ENCODE data around the gene USP54. TPM values are rescaled to one million over a fixed set of nuclear protein-coding genes. Genes with fewer than 3 reads are reported as not detected.

USP54 gene
- total and polyA plus RNA-seq, 4 donors: 1.3 to 10.4 (median 6.3) TPM

DNA sequence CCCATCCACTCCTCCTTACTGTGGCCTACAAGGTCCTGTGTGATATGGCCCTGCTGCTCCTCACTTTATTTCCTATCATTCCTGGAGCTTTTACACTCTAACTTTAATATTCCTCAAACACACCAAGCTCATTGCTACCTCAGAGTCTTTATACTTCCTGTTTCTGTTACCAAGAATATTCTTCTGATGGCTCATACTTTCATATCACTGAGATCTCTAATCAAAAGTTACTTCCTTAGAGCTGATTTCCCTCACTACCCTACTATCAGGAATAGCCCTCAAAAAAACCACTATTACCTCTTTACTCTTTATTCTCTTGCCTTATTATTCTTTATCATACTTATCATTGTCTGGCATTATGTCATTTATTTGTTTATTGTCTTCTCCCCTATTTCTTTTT lies 89.5 kb downstream of the USP54 start:
- no peak for DNase-seq (ENCODE audit: low spot score)
- H3K9ac ChIP-seq (ENCODE audit: low read depth in 1 of 2, low read length in 2 of 2): no peak overlapping the region
- H3K9me3 ChIP-seq (ENCODE audit: control insufficient read depth in 4 of 4, low read length in 3 of 4): no peaks in the 10 kb centered on the region
- H3K4me3 ChIP-seq (ENCODE audit: low read depth in 1 of 3, low read length in 3 of 3): no peak overlapping the region
- peaks cover 0 to 2% (median 0%) of the 10 kb centered on the region in 4 donors for H3K4me1 ChIP-seq (ENCODE audit: control insufficient read depth in 4 of 4, insufficient read depth in 4 of 4, low read length in 3 of 4)
- H3K27ac ChIP-seq (ENCODE audit: low read depth in 1 of 2, low read length in 2 of 2): no peak overlapping the region
- peaks cover 0 to 13% (median 6%) of the 10 kb centered on the region in 4 donors for H3K36me3 ChIP-seq (ENCODE audit: control insufficient read depth in 4 of 4, insufficient read depth in 3 of 4, low read depth in 1 of 4, low read length in 3 of 4)
- no peaks in the 10 kb centered on the region for H3K27me3 ChIP-seq (ENCODE audit: control insufficient read depth in 4 of 4, insufficient read depth in 4 of 4, low read length in 3 of 4)
- TF ChIP-seq HNF4A (conservative IDR thresholded peaks at IDR 0.05) (no peak), NR2F2 (IDR thresholded peaks at IDR 0.05) (no peak), YY1 (IDR thresholded peaks at IDR 0.05) (no peak), GABPA (IDR thresholded peaks at IDR 0.05 in 1 of 2, conservative IDR thresholded peaks at IDR 0.05 in 1 of 2) (no peak), ZBTB33 (IDR thresholded peaks at IDR 0.05) (no peak), REST (IDR thresholded peaks at IDR 0.05) (no peak), SP1 (IDR thresholded peaks at IDR 0.05) (no peak), EGR1 (IDR thresholded peaks at IDR 0.05; ENCODE audit: low read depth in 2 of 2) (no peak), FOXA2 (IDR thresholded peaks at IDR 0.05) (no peak), RXRA (IDR thresholded peaks at IDR 0.05) (no peak), TAF1 (conservative IDR thresholded peaks at IDR 0.05) (no peak), RAD21 (IDR thresholded peaks at IDR 0.05) (no peak), FOXA1 (IDR thresholded peaks at IDR 0.05) (no peak), HNF4G (IDR thresholded peaks at IDR 0.05) (no peak), JUND (IDR thresholded peaks at IDR 0.05) (no peak)
- TF ChIP-seq, protein P1, sequence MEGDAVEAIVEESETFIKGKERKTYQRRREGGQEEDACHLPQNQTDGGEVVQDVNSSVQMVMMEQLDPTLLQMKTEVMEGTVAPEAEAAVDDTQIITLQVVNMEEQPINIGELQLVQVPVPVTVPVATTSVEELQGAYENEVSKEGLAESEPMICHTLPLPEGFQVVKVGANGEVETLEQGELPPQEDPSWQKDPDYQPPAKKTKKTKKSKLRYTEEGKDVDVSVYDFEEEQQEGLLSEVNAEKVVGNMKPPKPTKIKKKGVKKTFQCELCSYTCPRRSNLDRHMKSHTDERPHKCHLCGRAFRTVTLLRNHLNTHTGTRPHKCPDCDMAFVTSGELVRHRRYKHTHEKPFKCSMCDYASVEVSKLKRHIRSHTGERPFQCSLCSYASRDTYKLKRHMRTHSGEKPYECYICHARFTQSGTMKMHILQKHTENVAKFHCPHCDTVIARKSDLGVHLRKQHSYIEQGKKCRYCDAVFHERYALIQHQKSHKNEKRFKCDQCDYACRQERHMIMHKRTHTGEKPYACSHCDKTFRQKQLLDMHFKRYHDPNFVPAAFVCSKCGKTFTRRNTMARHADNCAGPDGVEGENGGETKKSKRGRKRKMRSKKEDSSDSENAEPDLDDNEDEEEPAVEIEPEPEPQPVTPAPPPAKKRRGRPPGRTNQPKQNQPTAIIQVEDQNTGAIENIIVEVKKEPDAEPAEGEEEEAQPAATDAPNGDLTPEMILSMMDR (IDR thresholded peaks at IDR 0.05; ENCODE audit: low read depth, low read length, missing input control): no peak
- TF ChIP-seq, protein P2, sequence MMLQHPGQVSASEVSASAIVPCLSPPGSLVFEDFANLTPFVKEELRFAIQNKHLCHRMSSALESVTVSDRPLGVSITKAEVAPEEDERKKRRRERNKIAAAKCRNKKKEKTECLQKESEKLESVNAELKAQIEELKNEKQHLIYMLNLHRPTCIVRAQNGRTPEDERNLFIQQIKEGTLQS (IDR thresholded peaks at IDR 0.05): no peak
- TF ChIP-seq, protein P3, sequence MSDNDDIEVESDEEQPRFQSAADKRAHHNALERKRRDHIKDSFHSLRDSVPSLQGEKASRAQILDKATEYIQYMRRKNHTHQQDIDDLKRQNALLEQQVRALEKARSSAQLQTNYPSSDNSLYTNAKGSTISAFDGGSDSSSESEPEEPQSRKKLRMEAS (IDR thresholded peaks at IDR 0.05): no peak

Measured in liver (tissue), 9 donors.